ENCODE measurements around the gene CLDN9. TPM values are rescaled to one million over a fixed set of nuclear protein-coding genes. Genes with fewer than 3 reads are reported as not detected.

CLDN9 gene
- total and polyA plus RNA-seq, 9 of the 15 experiments (the other 6 are each of a cell fraction or from before 2014, with no cell fraction given): 0.12 to 0.44 (median 0.22) TPM; not detected in 4

GRCh38 chr16:3021449-3022207 lies 8.9 kb downstream of the CLDN9 start (continued):
- TF ChIP-seq HBP1 (CRISPR knock-in tag; IDR thresholded peaks at IDR 0.05) (no peak), MAFG (tag; conservative IDR thresholded peaks at IDR 0.05) (no peak), C11orf30 (IDR thresholded peaks at IDR 0.05; ENCODE audit: low read depth) (0 out of 2 replicates have a peak, but pooled peaks have one; percentile 15), ARID3A (IDR thresholded peaks at IDR 0.05; ENCODE audit: borderline replicate concordance, low read depth, low read length) (no peak), PML (IDR thresholded peaks at IDR 0.05; ENCODE audit: low read length) (no peak), ZNF644 (tag; IDR thresholded peaks at IDR 0.05; ENCODE audit: low read depth) (no peak), ZNF316 (IDR thresholded peaks at IDR 0.05) (no peak), HSF4 (CRISPR knock-in tag; IDR thresholded peaks at IDR 0.05; ENCODE audit: borderline replicate concordance) (no peak), ZBTB12 (CRISPR knock-in tag; IDR thresholded peaks at IDR 0.05) (no peak), ZNF3 (CRISPR knock-in tag; IDR thresholded peaks at IDR 0.05) (no peak), ETV5 (CRISPR knock-in tag; IDR thresholded peaks at IDR 0.05; ENCODE audit: low read depth) (peak; percentile 52; the same call in 1 of the 2 replicates), NELFE (IDR thresholded peaks at IDR 0.05; ENCODE audit: insufficient read depth, insufficient read length) (no peak), ZBTB43 (CRISPR knock-in tag; IDR thresholded peaks at IDR 0.05) (no peak), DDX20 (tag; IDR thresholded peaks at IDR 0.05; ENCODE audit: low read depth) (no peak), FOXA1 (IDR thresholded peaks at IDR 0.05; ENCODE audit: borderline replicate concordance) (no peak), BCLAF1 (IDR thresholded peaks at IDR 0.05; ENCODE audit: borderline replicate concordance in 1 of 2, control insufficient read depth in 1 of 2, low read depth in 2 of 2, low read length in 1 of 2) (0 out of 4 replicates have a peak, but pooled peaks of 1 of the 2 experiments have one; percentile 47)
